A549 (cell line): ENCODE data around the gene POLD1.

Experiments used
- CTCF ChIP-seq: fragments of >200 bp; sonication (Bioruptor Twin); formaldehyde crosslinking; IDR thresholded peaks from 3 replicates; pipeline ENCODE4 v1.5.1; 2016
- EHF ChIP-seq: fragments of 250-450 bp; sonication (Bioruptor Pico); IDR thresholded peaks from 2 replicates; pipeline ENCODE4 v1.5.0; 2020; ENCODE audit warnings: mild to moderate bottlenecking
- ELK1 ChIP-seq: fragments of 150-350 bp; IDR thresholded peaks from 2 replicates; pipeline ENCODE4 v1.6.1; 2014; ENCODE audit warnings: low read depth, mild to moderate bottlenecking, low read length
- FOSB ChIP-seq: fragments of 250-450 bp; sonication (Bioruptor Pico); IDR thresholded peaks from 2 replicates; pipeline ENCODE4 v1.5.0; 2020; ENCODE audit warnings: mild to moderate bottlenecking, moderate library complexity
- HOXA7 ChIP-seq: fragments of 250-450 bp; sonication (Bioruptor Pico); IDR thresholded peaks from 2 replicates; pipeline ENCODE4 v1.5.0; 2020; ENCODE audit warnings: mild to moderate bottlenecking, moderate library complexity
- HOXB13 ChIP-seq: fragments of 250-450 bp; sonication (Bioruptor Pico); IDR thresholded peaks from 2 replicates; pipeline ENCODE4 v1.5.0; 2020; ENCODE audit warnings: low read depth, mild to moderate bottlenecking, moderate library complexity
- JUN ChIP-seq, 2 experiments: fragments of >200 bp; sonication (Bioruptor Twin); formaldehyde crosslinking; IDR thresholded peaks; 2 replicates in 1 of 2; 3 replicates in 1 of 2; pipeline ENCODE4 v1.6.1; 2016 to 2017
- MYC ChIP-seq: IDR thresholded peaks from 2 replicates; pipeline ENCODE4 v1.6.1; 2012; ENCODE audit warnings: mild to moderate bottlenecking, inconsistent platforms, low read length, improper control_type of control experiment, borderline replicate concordance
- NFE2L2 ChIP-seq: fragments of 150-350 bp; conservative IDR thresholded peaks from 2 replicates; pipeline ENCODE4 v1.6.1; 2014; ENCODE audit warnings: low read length
- POLR2A ChIP-seq: IDR thresholded peaks from 2 replicates; pipeline ENCODE4 v1.6.1; 2012; ENCODE audit warnings: mild to moderate bottlenecking, low read length
- POLR2AphosphoS2 ChIP-seq: conservative IDR thresholded peaks from 2 replicates; pipeline ENCODE4 v1.6.1; 2012; ENCODE audit warnings: low read length, improper control_type of control experiment, inconsistent platforms
- REST ChIP-seq: fragments of 200-600 bp; sonication (generic); IDR thresholded peaks from 2 replicates; pipeline ENCODE4 v1.6.1; 2016; ENCODE audit warnings: antibody characterized with exemption, mild to moderate bottlenecking, moderate library complexity
- SMC3 ChIP-seq: fragments of >200 bp; sonication (Bioruptor Twin); formaldehyde crosslinking; IDR thresholded peaks from 3 replicates; pipeline ENCODE4 v1.6.1; 2018; ENCODE audit warnings: inconsistent platforms

GRCh38 chr19:50356691-50357177, 27.4 kb upstream of the POLD1 start:
- TF ChIP-seq CTCF, result no peak
- TF ChIP-seq JUN (IDR thresholded peaks at IDR 0.05), result no peak
- TF ChIP-seq POLR2A, result no peak
- no peak for TF ChIP-seq POLR2AphosphoS2
- TF ChIP-seq REST, result no peak
- no peak for TF ChIP-seq HOXA7 (CRISPR knock-in tag)
- no peak for TF ChIP-seq ELK1
- TF ChIP-seq NFE2L2, result no peak
- no peak for TF ChIP-seq FOSB (CRISPR knock-in tag)
- no peak for TF ChIP-seq HOXB13
- no peak for TF ChIP-seq EHF (CRISPR knock-in tag)
- no peak for TF ChIP-seq MYC
- TF ChIP-seq SMC3, result no peak
